C4-2B (cell line): Measurements from ENCODE around the gene PPP1CB.

Experiments used
- H3K27ac ChIP-seq: fragments of 450-650 bp; 2 replicates; pipeline ENCODE4 v1.5.1; 2017
- CTCF ChIP-seq: fragments of 450-650 bp; conservative IDR thresholded peaks from 2 replicates; pipeline ENCODE4 v1.5.1; 2017; ENCODE audit warnings: mild to moderate bottlenecking
- ZFX ChIP-seq: fragments of 450-650 bp; IDR thresholded peaks from 2 replicates; pipeline ENCODE4 v1.6.1; 2017

The PPP1CB gene

GRCh38 chr2:28751252-28751955 is at the start of gene PPP1CB:
Gene PPP1CB (plus strand): TSS chr2:28751830. CDS start chr2:28752125, 295 bp downstream.
- peak within 1 kb of the TSS; percentile 100 for H3K27ac ChIP-seq
- no peak for TF ChIP-seq ZFX
- TF ChIP-seq CTCF, result peak; percentile 34

GRCh38 chr2:28702415-28702861 is 49.2 kb upstream of the PPP1CB start:
- H3K27ac ChIP-seq, result no peak overlapping the region
- no peak for TF ChIP-seq ZFX
- TF ChIP-seq CTCF, result no peak

- TF ChIP-seq ZFX (no peak), CTCF (no peak)
- H3K27ac ChIP-seq, result no peak overlapping the region
Observed at GRCh38 chr2:28702878-28703277, 48.8 kb upstream of the PPP1CB start.

- TF ChIP-seq CTCF (no peak), ZFX (no peak)
- no peak overlapping the region for H3K27ac ChIP-seq
Observed at GRCh38 chr2:28704621-28705020, 47.0 kb upstream of the PPP1CB start.

- no peak overlapping the region for H3K27ac ChIP-seq
- TF ChIP-seq ZFX (no peak), CTCF (no peak)
Observed at GRCh38 chr2:28705751-28706440, 45.7 kb upstream of the PPP1CB start.

GRCh38 chr2:28707592-28707991 is 44.0 kb upstream of the PPP1CB start:
- no peak overlapping the region for H3K27ac ChIP-seq
- no peak for TF ChIP-seq ZFX
- TF ChIP-seq CTCF, result no peak

GRCh38 chr2:28709101-28709500 is 42.5 kb upstream of the PPP1CB start:
- H3K27ac ChIP-seq, result no peak overlapping the region
- TF ChIP-seq CTCF (no peak), ZFX (no peak)
